ENCODE data around the gene SRD5A1.

DNA sequence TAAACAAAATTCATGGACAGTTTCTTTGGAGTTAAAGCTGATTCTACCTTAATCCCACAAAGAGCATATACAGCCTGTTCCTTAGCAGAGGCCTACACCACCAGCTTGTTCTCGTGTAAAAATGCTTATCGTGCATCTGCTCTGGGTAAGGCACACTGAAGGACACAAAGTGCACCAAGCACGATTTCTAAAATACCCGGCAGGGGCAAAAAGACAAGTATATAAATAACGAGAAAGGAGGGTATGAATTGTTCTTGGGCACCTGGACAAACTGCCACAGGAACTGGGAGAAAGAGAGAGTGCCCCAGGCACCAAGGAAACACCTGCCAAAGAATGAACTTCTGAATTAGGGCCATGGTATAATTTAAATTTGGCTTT lies 25.7 kb upstream of the SRD5A1 start:
- TF ChIP-seq MAX (IDR thresholded peaks at IDR 0.05; ENCODE audit: low read depth, low read length) (no peak), MYC (IDR thresholded peaks at IDR 0.05; ENCODE audit: low read depth, low read length) (no peak), CTCF (IDR thresholded peaks at IDR 0.05; ENCODE audit: low read depth, low read length) (no peak), POLR2A (IDR thresholded peaks at IDR 0.05; ENCODE audit: extremely low read depth, insufficient read length) (no peak)
